LNCAP (cell line): ENCODE results near the gene MAPK9.

Source experiments
- CTCF ChIP-seq: fragments of 450-650 bp; IDR thresholded peaks from 2 replicates; pipeline ENCODE4 v1.5.1; 2017; ENCODE audit warnings: mild to moderate bottlenecking

The MAPK9 gene

DNA sequence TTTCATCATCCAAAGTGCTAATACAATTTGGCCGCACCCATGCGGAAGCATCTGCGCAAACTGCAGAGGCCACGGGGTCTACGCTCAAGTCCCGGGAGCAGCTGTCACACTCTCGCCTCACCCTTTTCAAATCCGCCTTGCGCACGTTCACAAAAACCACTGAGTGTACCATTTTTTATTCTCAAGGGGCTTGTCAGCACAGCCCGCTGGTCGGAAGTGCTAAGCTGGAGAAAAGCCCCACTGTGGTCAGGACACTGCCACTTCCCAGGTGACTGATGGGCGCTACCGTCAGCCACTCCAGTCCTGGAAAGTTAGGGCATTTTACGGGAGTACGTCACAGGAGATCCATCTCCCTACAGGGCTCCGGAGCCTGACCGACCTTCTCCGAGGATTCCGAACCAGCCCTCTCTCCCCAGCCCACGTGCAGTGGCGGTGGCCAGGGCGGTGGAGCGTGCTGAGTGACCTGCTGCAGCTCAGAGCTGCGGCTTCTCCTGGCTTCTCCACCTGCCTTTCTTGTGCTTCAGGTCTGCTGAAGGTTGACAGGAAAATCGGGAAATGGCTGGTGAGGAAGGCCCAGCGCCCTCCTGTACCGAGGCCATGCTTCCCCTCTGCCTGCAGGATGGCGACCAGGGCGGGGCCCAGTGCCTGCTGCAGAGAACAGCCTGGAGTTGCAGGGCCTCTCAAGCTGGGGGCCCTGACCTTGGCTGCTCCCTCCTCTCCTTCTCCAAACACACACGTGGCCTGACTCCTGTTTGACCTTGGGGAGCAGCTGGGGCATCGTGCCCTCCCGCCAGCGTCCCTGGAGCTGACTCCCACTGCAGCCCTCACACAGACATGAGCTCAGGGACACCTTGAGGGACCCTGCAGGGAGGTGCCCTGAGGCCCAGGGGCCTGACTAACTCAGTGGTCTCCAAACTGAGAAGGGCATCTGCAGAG, 97.2 kb downstream of the MAPK9 start:
- TF ChIP-seq CTCF: no peak

DNA sequence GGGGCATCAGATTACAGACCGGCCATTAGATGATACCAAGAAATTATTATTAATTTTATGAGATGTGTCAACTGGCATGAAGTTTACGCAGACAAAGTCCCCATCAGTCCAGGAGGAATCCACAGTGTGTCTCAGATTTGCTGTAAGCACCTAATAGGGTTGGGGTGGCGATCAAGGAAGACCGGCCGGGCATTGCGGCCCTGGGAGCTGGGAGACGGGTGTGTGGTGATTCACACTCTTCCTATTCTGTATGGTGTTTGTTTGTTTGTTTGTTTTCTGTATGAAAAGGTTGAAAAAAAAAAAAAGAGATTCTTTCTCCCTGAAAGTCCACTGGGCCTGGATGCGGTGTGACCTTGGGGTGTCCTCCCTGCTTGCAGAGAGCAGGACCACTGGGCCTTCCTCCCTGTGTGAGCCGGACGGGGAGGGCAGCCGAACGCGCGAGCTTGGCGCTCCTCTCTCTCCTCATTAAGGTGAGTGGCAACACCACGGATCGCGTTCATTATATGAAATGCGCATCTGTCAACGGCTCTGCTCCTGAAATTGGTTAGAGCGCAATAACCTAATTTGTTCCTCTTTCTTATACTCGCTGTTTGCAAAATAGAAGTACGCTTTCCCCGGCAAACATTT, 98.0 kb downstream of the MAPK9 start:
- TF ChIP-seq CTCF: no peak

DNA sequence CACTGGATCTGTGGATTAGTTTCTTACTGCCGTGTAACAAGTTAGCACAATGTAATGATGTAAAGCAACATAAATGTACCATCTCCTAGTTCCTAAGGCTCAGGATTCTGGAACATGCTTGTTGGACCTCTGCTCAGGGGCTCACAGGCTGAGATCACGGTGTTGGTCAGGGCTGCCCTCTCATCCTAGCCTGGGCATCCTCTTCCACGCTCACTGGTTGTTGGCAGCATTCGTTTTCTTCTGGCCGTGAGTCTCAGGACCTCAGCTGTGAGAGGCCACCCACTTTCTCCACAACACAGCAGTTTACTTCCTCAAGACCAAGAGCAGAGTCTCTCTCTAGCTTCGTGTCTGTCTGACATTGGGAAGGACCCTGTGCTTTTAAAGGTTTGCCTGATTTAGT, 100.2 kb downstream of the MAPK9 start:
- TF ChIP-seq CTCF: no peak

DNA sequence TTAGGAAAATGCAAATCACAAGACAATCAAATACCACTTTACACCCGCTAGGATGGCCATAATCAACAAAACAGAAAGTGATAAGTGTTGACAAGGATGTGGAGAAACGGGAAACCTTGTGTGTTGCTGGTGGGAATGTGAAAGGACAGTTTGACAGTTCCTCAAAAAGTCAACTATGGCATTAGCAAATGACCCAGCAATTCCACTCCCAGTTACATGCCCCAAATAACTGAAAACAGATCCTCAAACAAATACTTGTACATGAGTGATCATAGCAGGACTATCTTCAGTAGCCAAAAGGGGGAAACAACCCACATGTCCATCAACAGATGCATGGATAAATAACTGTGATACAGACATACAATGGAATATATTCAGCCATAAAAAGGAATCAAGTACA, 104.1 kb downstream of the MAPK9 start:
- no peak for TF ChIP-seq CTCF
